Upper lobe of left lung (tissue), 6 donors: ENCODE results near the gene RUNX1. TPM values are rescaled to one million over a fixed set of nuclear protein-coding genes. Genes with fewer than 3 reads are reported as not detected.
A peak's percentile ranks its signal among the peaks of the same experiment; 100 is the strongest.

ENCODE experiments used
- ATAC-seq, 2 donors: fragments of 200-7000 bp; cut with Tn5 transposase; one replicate each; pipeline ENCODE4 v1.9.1; 2022; ENCODE audit warnings: mild to moderate bottlenecking in 2 of 2, moderate library complexity in 2 of 2; ENCODE audit not compliant: low FRiP score in 2 of 2
- DNase-seq, 2 donors: peaks; one replicate each; pipeline ENCODE4 v3.0.0-alpha.2; 2019 to 2020
- H3K27ac ChIP-seq, 4 donors: fragments of 200-600 bp; sonication (generic); one replicate each; pipeline ENCODE4 v1.5.1; 2016 to 2019
- H3K27me3 ChIP-seq, 4 donors: fragments of 200-600 bp; sonication (generic); one replicate each; pipeline ENCODE4 v1.5.1; 2017 to 2019
- H3K36me3 ChIP-seq, 4 donors: fragments of 200-600 bp; sonication (generic); one replicate each; pipeline ENCODE4 v1.5.1; 2016 to 2019
- H3K4me1 ChIP-seq, 4 donors: fragments of 200-600 bp; sonication (generic); one replicate each; pipeline ENCODE4 v1.5.1; 2018 to 2019
- H3K4me3 ChIP-seq, 4 donors: fragments of 200-600 bp; sonication (generic); one replicate each; pipeline ENCODE4 v1.5.1; 2017 to 2019; ENCODE audit warnings: mild to moderate bottlenecking in 2 of 4, moderate library complexity in 1 of 4
- H3K9me3 ChIP-seq, 4 donors: fragments of 200-600 bp; sonication (generic); one replicate each; pipeline ENCODE4 v1.5.1; 2018 to 2019
- CTCF ChIP-seq, 6 experiments: fragments of 450-650 bp in 4 of 6; fragments of 200-600 bp in 2 of 6; sonication (generic) in 2 of 6; IDR thresholded peaks; one replicate each; pipeline ENCODE4 v1.5.1; 2016 to 2019; ENCODE audit warnings: antibody characterized with exemption in 6 of 6
- EP300 ChIP-seq, 4 donors: sonication (generic); formaldehyde crosslinking; IDR thresholded peaks; one replicate each; pipeline ENCODE4 v1.5.1; 2017; ENCODE audit warnings: antibody characterized with exemption in 4 of 4, control low read depth in 2 of 4
- POLR2A ChIP-seq, 4 donors: fragments of 450-650 bp; IDR thresholded peaks; one replicate each; pipeline ENCODE4 v1.5.1; 2016 to 2017; ENCODE audit warnings: antibody characterized with exemption in 4 of 4, mild to moderate bottlenecking in 2 of 4
- POLR2AphosphoS5 ChIP-seq, 2 donors: sonication (generic); formaldehyde crosslinking; IDR thresholded peaks; one replicate each; pipeline ENCODE4 v1.5.1; 2017; ENCODE audit warnings: antibody characterized with exemption in 2 of 2
- WGBS, 2 donors: methylation state at CpG; one replicate each; pipeline ENCODE4 v1.1.5; 2017 to 2018; 5-methylcytosine and 5-hydroxymethylcytosine counted together
- total RNA-seq, 6 donors: library from RNA; depleted of rRNA in 4 of 6; stranded (reverse); fragments of >200 nt in 4 of 6; gene quantifications; one replicate each; pipeline versions ENCODE4 v1.1.0 to v1.2.1, GENCODE V29; 2016 to 2021
- donor health status: DM: no; HTN: no; CAD: no; lungs with moderate emphysema.
- donor health status: DM: no; HTN: yes; CAD: no; lungs with severe emphysema.

The RUNX1 gene
- total RNA-seq, 6 donors from 2014 or later: 62.2 to 252 (median 98.2) TPM

- TF ChIP-seq EP300 (IDR thresholded peaks at IDR 0.05) (no peak), POLR2AphosphoS5 (IDR thresholded peaks at IDR 0.05) (no peak), CTCF (IDR thresholded peaks at IDR 0.05) (no peak), POLR2A (IDR thresholded peaks at IDR 0.05) (no peak)
- ATAC-seq (peak in 1 of 2 donors; percentile 85), DNase-seq (no peak)
- no peak overlapping the region for H3K4me3 ChIP-seq
- H3K27me3 ChIP-seq: no peaks in the 10 kb centered on the region
- peaks cover 0 to 6% (median 0%) of the 10 kb centered on the region in 4 donors for H3K9me3 ChIP-seq
- WGBS, 2 donors: 50 to 58% methylated on average over 6 of the region's 6 CpGs
- H3K27ac ChIP-seq: no peak overlapping the region
- peaks cover 0 to 8% (median 0%) of the 10 kb centered on the region in 4 donors for H3K4me1 ChIP-seq
- no peaks in the 10 kb centered on the region for H3K36me3 ChIP-seq
Measured at GRCh38 chr21:35075546-35075945, 26.4 kb upstream of the RUNX1 start.

- WGBS, 2 donors: 54 to 57% methylated on average over 7 to 11 of the region's 11 CpGs
- Histone ChIP-seq H3K4me1 (peaks cover 0 to 8% (median 0%) of the 10 kb centered on the region in 4 donors), H3K9me3 (peaks cover 0 to 6% (median 0%) of the 10 kb centered on the region in 4 donors), H3K36me3 (no peaks in the 10 kb centered on the region), H3K27ac (peak overlapping the region in 2 of 4 donors; percentile 21 to 50), H3K4me3 (no peak overlapping the region), H3K27me3 (no peaks in the 10 kb centered on the region)
- DNase-seq: no peak
- TF ChIP-seq EP300 (IDR thresholded peaks at IDR 0.05) (no peak), POLR2A (IDR thresholded peaks at IDR 0.05) (no peak), CTCF (IDR thresholded peaks at IDR 0.05) (no peak), POLR2AphosphoS5 (IDR thresholded peaks at IDR 0.05) (no peak)
- ATAC-seq: peak in 1 of 2 donors; percentile 83
Measured at GRCh38 chr21:35072960-35073359, 23.9 kb upstream of the RUNX1 start.

GRCh38 chr21:35072557-35072956 lies 23.5 kb upstream of the RUNX1 start:
- peaks cover 0 to 8% (median 0%) of the 10 kb centered on the region in 4 donors for H3K4me1 ChIP-seq
- ATAC-seq (peak in 1 of 2 donors; percentile 34), DNase-seq (no peak)
- WGBS, 2 donors: 53 to 61% methylated on average over 5 of the region's 5 CpGs
- no peak overlapping the region for H3K4me3 ChIP-seq
- TF ChIP-seq POLR2A (IDR thresholded peaks at IDR 0.05) (no peak), CTCF (IDR thresholded peaks at IDR 0.05) (no peak), POLR2AphosphoS5 (IDR thresholded peaks at IDR 0.05) (no peak), EP300 (IDR thresholded peaks at IDR 0.05) (no peak)
- peaks cover 0 to 6% (median 0%) of the 10 kb centered on the region in 4 donors for H3K9me3 ChIP-seq
- H3K36me3 ChIP-seq: no peaks in the 10 kb centered on the region
- H3K27me3 ChIP-seq: no peaks in the 10 kb centered on the region
- peak overlapping the region in 2 of 4 donors; percentile 21 to 50 for H3K27ac ChIP-seq

GRCh38 chr21:35071347-35071746 lies 22.2 kb upstream of the RUNX1 start:
- H3K27me3 ChIP-seq: no peaks in the 10 kb centered on the region
- TF ChIP-seq POLR2A (IDR thresholded peaks at IDR 0.05): no peak
- TF ChIP-seq CTCF (IDR thresholded peaks at IDR 0.05): no peak
- TF ChIP-seq POLR2AphosphoS5 (IDR thresholded peaks at IDR 0.05): no peak
- no peak for TF ChIP-seq EP300 (IDR thresholded peaks at IDR 0.05)
- no peak overlapping the region for H3K27ac ChIP-seq
- 83 to 89% methylated on average over 2 of the region's 2 CpGs for WGBS, 2 donors
- H3K4me3 ChIP-seq: no peak overlapping the region
- no peaks in the 10 kb centered on the region for H3K36me3 ChIP-seq
- H3K9me3 ChIP-seq: peaks cover 0 to 6% (median 0%) of the 10 kb centered on the region in 4 donors
- DNase-seq: no peak
- ATAC-seq: no peak
- peaks cover 0 to 8% (median 0%) of the 10 kb centered on the region in 4 donors for H3K4me1 ChIP-seq

- Histone ChIP-seq H3K27me3 (no peaks in the 10 kb centered on the region), H3K4me3 (no peak overlapping the region), H3K27ac (no peak overlapping the region), H3K9me3 (peaks cover 0 to 6% (median 0%) of the 10 kb centered on the region in 4 donors), H3K4me1 (peaks cover 0 to 8% (median 0%) of the 10 kb centered on the region in 4 donors), H3K36me3 (no peaks in the 10 kb centered on the region)
- WGBS, 2 donors: 52 to 68% methylated on average over 5 of the region's 5 CpGs
- no peak for ATAC-seq
- DNase-seq: no peak
- TF ChIP-seq CTCF (IDR thresholded peaks at IDR 0.05): no peak
- TF ChIP-seq POLR2A (IDR thresholded peaks at IDR 0.05): no peak
- no peak for TF ChIP-seq POLR2AphosphoS5 (IDR thresholded peaks at IDR 0.05)
- no peak for TF ChIP-seq EP300 (IDR thresholded peaks at IDR 0.05)
Measured at GRCh38 chr21:35070436-35070835, 21.3 kb upstream of the RUNX1 start.
